AG04450 (cell line): Measurements from ENCODE around the gene NBPF9. TPM values are rescaled to one million over a fixed set of nuclear protein-coding genes. Genes with fewer than 3 reads are reported as not detected.
"Not testable (repeated sequence)": the region's sequence is repeated elsewhere in the genome, so short reads cannot be mapped to it uniquely, and the experiment has no call there.

ENCODE experiments used
- CTCF ChIA-PET: fragments of 300-600, 350-600 bp; formaldehyde crosslinking; extraction: SDS; loops from one replicate; lab custom pipeline; 2022; ENCODE audit warnings: antibody characterized with exemption, inconsistent platforms; lab: Charles Lee
- POLR2A ChIA-PET: fragments of 350-600 bp; formaldehyde crosslinking; extraction: SDS; loops from one replicate; lab custom pipeline; 2021; ENCODE audit warnings: antibody characterized with exemption, inconsistent platforms; lab: Yijun Ruan, JAX
- DNase-seq: peaks from one replicate; pipeline ENCODE4 v3.0.0-alpha.2; 2011; ENCODE audit warnings: low read depth, low spot score
- H3K27ac ChIP-seq: one replicate; pipeline ENCODE4 v1.5.1; 2012; ENCODE audit warnings: low read depth, low read length, control low read depth
- H3K27me3 ChIP-seq: one replicate; pipeline ENCODE4 v1.6.0; 2012; ENCODE audit warnings: low read length; ENCODE audit not compliant: control insufficient read depth, insufficient read depth
- H3K4me3 ChIP-seq: 2 replicates; pipeline ENCODE4 v1.5.1; 2011; ENCODE audit warnings: mild to moderate bottlenecking, low read depth, low read length, control low read depth
- H3K9me3 ChIP-seq: 2 replicates; pipeline ENCODE4 v1.5.1; 2012; ENCODE audit warnings: low read length; ENCODE audit not compliant: control insufficient read depth, insufficient read depth
- polyA minus RNA-seq: library from RNA; depleted of rRNA, polyadenylated mRNA; stranded (reverse); fragments of >200 nt; gene quantifications from 2 replicates; pipeline ENCODE4 v1.2.3, GENCODE V29; 2011; rRNA and poly(A)+ RNA removed
- polyA plus RNA-seq: library from polyadenylated mRNA; depleted of rRNA; stranded (reverse); fragments of >200 nt; gene quantifications from 2 replicates; pipeline ENCODE4 v1.2.3, GENCODE V29; 2011; rRNA removed

The NBPF9 gene
- 27.3 and 30.3 TPM in 2 replicates for polyA plus RNA-seq
- polyA minus RNA-seq, result 27.5 and 32.9 TPM in 2 replicates

GRCh38 chr1:149103109-149104081 lies at the start of gene NBPF9:
TSS of gene NBPF9 (minus strand) at chr1:149103551. CDS start at chr1:149082139, 21,412 bp downstream.
- CTCF ChIA-PET, H3K27me3 ChIP-seq, POLR2A ChIA-PET, H3K9me3 ChIP-seq: not testable (repeated sequence)
- Histone ChIP-seq H3K27ac (peak within 1 kb of the TSS; percentile 47), H3K4me3 (peak within 1 kb of the TSS; percentile 62)
- peak; percentile 1 for DNase-seq

GRCh38 chr1:149149909-149150308 lies 46.6 kb upstream of the NBPF9 start:
- H3K27ac ChIP-seq, H3K4me3 ChIP-seq, POLR2A ChIA-PET, CTCF ChIA-PET, H3K9me3 ChIP-seq, H3K27me3 ChIP-seq, DNase-seq: not testable (repeated sequence)

- DNase-seq, POLR2A ChIA-PET, H3K27me3 ChIP-seq, H3K27ac ChIP-seq, CTCF ChIA-PET, H3K4me3 ChIP-seq, H3K9me3 ChIP-seq: not testable (repeated sequence)
Measured at GRCh38 chr1:149137585-149137984, 34.2 kb upstream of the NBPF9 start.

- H3K27me3 ChIP-seq, DNase-seq, H3K27ac ChIP-seq, CTCF ChIA-PET, POLR2A ChIA-PET, H3K4me3 ChIP-seq, H3K9me3 ChIP-seq: not testable (repeated sequence)
Measured at GRCh38 chr1:149130938-149131337, 27.6 kb upstream of the NBPF9 start.

- H3K27me3 ChIP-seq, POLR2A ChIA-PET, CTCF ChIA-PET: not testable (repeated sequence)
Measured at GRCh38 chr1:149129245-149129644, 25.9 kb upstream of the NBPF9 start.

GRCh38 chr1:149126555-149127145 lies 23.3 kb upstream of the NBPF9 start:
- H3K27ac ChIP-seq, POLR2A ChIA-PET, H3K27me3 ChIP-seq, H3K4me3 ChIP-seq, CTCF ChIA-PET, H3K9me3 ChIP-seq, DNase-seq: not testable (repeated sequence)

More at GRCh38 chr1:149129245-149129644, 25.9 kb upstream of the NBPF9 start:
- not testable (repeated sequence) for DNase-seq, H3K9me3 ChIP-seq, H3K4me3 ChIP-seq, H3K27ac ChIP-seq

GRCh38 chr1:149123948-149124926 lies 20.9 kb upstream of the NBPF9 start:
- H3K9me3 ChIP-seq, H3K27me3 ChIP-seq, DNase-seq, H3K4me3 ChIP-seq, H3K27ac ChIP-seq, POLR2A ChIA-PET, CTCF ChIA-PET: not testable (repeated sequence)

- POLR2A ChIA-PET, H3K27ac ChIP-seq, H3K27me3 ChIP-seq, DNase-seq, H3K9me3 ChIP-seq, CTCF ChIA-PET, H3K4me3 ChIP-seq: not testable (repeated sequence)
Measured at GRCh38 chr1:149112828-149113227, 9.5 kb upstream of the NBPF9 start.

GRCh38 chr1:149110343-149110742 lies 7.0 kb upstream of the NBPF9 start:
- H3K4me3 ChIP-seq, CTCF ChIA-PET, H3K27ac ChIP-seq, POLR2A ChIA-PET, DNase-seq, H3K9me3 ChIP-seq, H3K27me3 ChIP-seq: not testable (repeated sequence)

- POLR2A ChIA-PET, CTCF ChIA-PET, DNase-seq, H3K9me3 ChIP-seq, H3K27me3 ChIP-seq, H3K27ac ChIP-seq: not testable (repeated sequence)
- H3K4me3 ChIP-seq, result peak overlapping the region; percentile 51
Measured at GRCh38 chr1:149102574-149102973, 777 bp downstream of the NBPF9 start.

- DNase-seq, H3K27ac ChIP-seq, H3K9me3 ChIP-seq, CTCF ChIA-PET, POLR2A ChIA-PET, H3K27me3 ChIP-seq, H3K4me3 ChIP-seq: not testable (repeated sequence)
Measured at GRCh38 chr1:149098276-149098675, 5.1 kb downstream of the NBPF9 start.
